ENCODE measurements around the gene MPP3. TPM values are rescaled to one million over a fixed set of nuclear protein-coding genes. Genes with fewer than 3 reads are reported as not detected.

Gene MPP3
- total and polyA plus RNA-seq, 9 of the 15 experiments (the other 6 are each of a cell fraction or from before 2014, with no cell fraction given) = 0.41 to 10.4 (median 4.5) TPM

DNA sequence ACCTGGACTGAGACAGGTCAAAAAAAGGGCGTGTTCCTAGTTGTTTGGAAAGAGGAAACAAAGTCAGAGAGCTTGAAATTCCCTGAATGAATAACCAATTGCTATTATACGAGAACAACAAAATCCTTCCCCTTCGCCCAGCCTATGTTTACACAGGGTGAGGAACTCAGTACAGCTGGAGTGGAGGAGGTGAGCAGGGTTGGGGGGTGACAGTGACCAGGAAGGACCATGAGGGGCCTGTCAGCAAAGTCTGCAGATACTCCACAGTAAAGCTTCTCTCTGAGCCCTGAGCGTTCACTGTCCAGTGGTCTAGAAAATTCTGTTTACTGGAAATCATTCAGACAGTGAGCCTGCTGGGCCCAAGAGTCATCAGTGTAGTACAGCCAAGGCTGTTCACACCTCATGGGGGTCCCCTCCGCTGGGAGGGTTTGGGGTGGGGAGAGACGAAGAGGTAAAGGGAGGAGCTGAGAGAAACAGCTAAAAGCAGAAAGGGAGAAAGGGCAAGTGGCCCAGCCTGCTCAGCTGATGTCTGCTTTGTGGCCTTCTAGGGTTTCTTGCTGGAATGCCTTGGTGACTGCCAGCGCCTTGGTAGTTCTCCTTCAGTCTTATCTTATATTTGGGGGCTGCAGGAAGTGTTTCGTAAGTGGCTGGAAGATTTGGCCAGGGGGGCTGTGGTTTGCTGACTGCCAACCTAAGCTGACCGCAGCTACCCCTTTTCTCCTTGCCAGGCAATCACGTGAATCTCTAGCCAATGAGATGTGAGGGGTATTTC, 59.9 kb downstream of the MPP3 start:
- peak in 1 of 4 experiments; percentile 3 for DNase-seq (ENCODE audit: extremely low read depth in 1 of 4, low spot score in 3 of 4)
- CTCF ChIA-PET (ENCODE audit: low intra/inter-chr PET ratio) = no interaction called here
- peaks cover 0 to 8% of the 10 kb centered on the region in 2 experiments; a peak in 3 of 5 replicates for H3K4me1 ChIP-seq (replicated peaks in 1 of 2; ENCODE audit: control insufficient read depth in 2 of 2, insufficient read depth in 2 of 2, low read length in 2 of 2)
- no peak overlapping the region for H2AFZ ChIP-seq (ENCODE audit: low read depth, low read length)
- H3K79me2 ChIP-seq (ENCODE audit: control insufficient read depth, insufficient read depth, low read length) = no peaks in the 10 kb centered on the region
- ATAC-seq = no peak
- no peak overlapping the region for H3K27ac ChIP-seq (ENCODE audit: extremely low read depth, low read depth, low read length)
- TF ChIP-seq, protein P1, sequence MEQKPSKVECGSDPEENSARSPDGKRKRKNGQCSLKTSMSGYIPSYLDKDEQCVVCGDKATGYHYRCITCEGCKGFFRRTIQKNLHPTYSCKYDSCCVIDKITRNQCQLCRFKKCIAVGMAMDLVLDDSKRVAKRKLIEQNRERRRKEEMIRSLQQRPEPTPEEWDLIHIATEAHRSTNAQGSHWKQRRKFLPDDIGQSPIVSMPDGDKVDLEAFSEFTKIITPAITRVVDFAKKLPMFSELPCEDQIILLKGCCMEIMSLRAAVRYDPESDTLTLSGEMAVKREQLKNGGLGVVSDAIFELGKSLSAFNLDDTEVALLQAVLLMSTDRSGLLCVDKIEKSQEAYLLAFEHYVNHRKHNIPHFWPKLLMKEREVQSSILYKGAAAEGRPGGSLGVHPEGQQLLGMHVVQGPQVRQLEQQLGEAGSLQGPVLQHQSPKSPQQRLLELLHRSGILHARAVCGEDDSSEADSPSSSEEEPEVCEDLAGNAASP (IDR thresholded peaks at IDR 0.05) = no peak
- TF ChIP-seq SP1 (CRISPR knock-in tag; IDR thresholded peaks at IDR 0.05) = no peak
- TF ChIP-seq, protein P2, sequence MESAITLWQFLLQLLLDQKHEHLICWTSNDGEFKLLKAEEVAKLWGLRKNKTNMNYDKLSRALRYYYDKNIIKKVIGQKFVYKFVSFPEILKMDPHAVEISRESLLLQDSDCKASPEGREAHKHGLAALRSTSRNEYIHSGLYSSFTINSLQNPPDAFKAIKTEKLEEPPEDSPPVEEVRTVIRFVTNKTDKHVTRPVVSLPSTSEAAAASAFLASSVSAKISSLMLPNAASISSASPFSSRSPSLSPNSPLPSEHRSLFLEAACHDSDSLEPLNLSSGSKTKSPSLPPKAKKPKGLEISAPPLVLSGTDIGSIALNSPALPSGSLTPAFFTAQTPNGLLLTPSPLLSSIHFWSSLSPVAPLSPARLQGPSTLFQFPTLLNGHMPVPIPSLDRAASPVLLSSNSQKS (CRISPR knock-in tag; IDR thresholded peaks at IDR 0.05) = no peak
- TF ChIP-seq RNF2 (IDR thresholded peaks at IDR 0.05) = no peak
- TF ChIP-seq DNMT1 (IDR thresholded peaks at IDR 0.05) = no peak
- TF ChIP-seq, protein P3, sequence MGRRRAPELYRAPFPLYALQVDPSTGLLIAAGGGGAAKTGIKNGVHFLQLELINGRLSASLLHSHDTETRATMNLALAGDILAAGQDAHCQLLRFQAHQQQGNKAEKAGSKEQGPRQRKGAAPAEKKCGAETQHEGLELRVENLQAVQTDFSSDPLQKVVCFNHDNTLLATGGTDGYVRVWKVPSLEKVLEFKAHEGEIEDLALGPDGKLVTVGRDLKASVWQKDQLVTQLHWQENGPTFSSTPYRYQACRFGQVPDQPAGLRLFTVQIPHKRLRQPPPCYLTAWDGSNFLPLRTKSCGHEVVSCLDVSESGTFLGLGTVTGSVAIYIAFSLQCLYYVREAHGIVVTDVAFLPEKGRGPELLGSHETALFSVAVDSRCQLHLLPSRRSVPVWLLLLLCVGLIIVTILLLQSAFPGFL (CRISPR knock-in tag; IDR thresholded peaks at IDR 0.05) = no peak
- no peak for TF ChIP-seq ESRRA (IDR thresholded peaks at IDR 0.05; ENCODE audit: borderline replicate concordance, low read depth)
- BruUV-seq (replicated peaks) = no TSS peak
- H3K4me3 ChIP-seq = no peak overlapping the region
- 74% methylated on average over 7 of the region's 10 CpGs for WGBS (ENCODE audit: insufficient coverage, low coverage, missing lambda C conversion rate)
- H3K9me1 ChIP-seq (ENCODE audit: control insufficient read depth, insufficient read depth, low read length) = peaks cover 3% of the 10 kb centered on the region
- H4K20me1 ChIP-seq (replicated peaks; ENCODE audit: control insufficient read depth, insufficient read depth, low read length) = no peaks in the 10 kb centered on the region; the same call in 1 of the 2 replicates
- FAIRE-seq = no peak
- POLR2A ChIA-PET = interaction anchor here (0.6 to 1.1 kb wide), 2 partner anchors 45 to 1734 kb away, joined by 4 read pairs; no protein-coding TSS in a partner anchor
- in situ Hi-C loops (cut with MboI) (no loop called here), intact Hi-C loops (cut with micrococcal nuclease) (no loop called here)
- no peak overlapping the region for H3K9ac ChIP-seq (ENCODE audit: insufficient read depth in 1 of 2, low read depth in 2 of 2, low read length in 2 of 2)
- H3K36me3 ChIP-seq (ENCODE audit: control insufficient read depth, insufficient read depth, low read length) = peaks cover 37% of the 10 kb centered on the region; the same call in 2 of the 3 replicates
- no peaks in the 10 kb centered on the region for H3K27me3 ChIP-seq (ENCODE audit: control insufficient read depth in 2 of 2, insufficient read depth in 2 of 2, low read length in 2 of 2)
- H3K4me2 ChIP-seq (ENCODE audit: insufficient read depth, low read length) = no peak overlapping the region
- H3K9me3 ChIP-seq (replicated peaks; ENCODE audit: control insufficient read depth, insufficient read depth, low read depth, low read length) = no peaks in the 10 kb centered on the region

Data from K562 (cell line).